ENCODE measurements around the gene TBX5.

The TBX5 gene

GRCh38 chr12:114316076-114316475 is 89.9 kb downstream of the TBX5 start:
- DNase-seq: no peak

DNA sequence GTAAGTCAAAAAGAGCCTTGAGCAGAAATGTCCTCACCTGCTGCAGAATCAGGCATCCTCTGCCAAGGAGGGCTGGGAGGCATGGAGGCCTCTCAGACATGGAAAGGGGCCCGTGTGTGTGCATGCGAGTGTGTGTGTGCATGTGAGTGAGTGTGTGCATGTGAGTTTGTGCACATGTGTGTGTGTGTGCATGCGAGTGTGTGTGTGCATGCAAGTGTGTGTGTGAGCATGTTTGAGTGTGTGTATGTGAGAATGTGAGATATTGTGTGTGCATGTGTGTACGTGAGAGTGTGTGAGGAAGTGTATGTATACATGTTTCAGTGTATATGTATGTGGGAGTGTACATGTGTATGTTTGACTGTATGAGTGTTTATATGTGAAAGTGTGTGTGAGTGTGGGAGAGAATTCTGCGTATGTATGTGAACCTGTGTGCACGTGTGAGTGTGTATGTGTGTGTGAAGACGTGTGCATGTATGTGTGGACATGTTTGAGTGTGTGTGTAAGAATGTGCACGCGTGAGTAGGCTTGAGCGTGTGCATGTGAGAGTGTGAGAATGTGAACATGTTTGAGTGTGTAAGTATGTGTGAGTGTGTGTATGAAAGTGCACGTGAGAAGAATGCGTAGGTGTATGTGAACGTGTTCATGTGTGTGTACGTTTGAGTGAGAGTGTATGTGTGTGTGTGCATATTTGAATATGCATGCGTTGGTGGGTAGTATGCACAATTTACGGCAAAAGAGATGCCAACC is 90.8 kb downstream of the TBX5 start:
- no peak for DNase-seq

- DNase-seq: no peak
Measured at GRCh38 chr12:114314403-114314802, 91.5 kb downstream of the TBX5 start.

DNA sequence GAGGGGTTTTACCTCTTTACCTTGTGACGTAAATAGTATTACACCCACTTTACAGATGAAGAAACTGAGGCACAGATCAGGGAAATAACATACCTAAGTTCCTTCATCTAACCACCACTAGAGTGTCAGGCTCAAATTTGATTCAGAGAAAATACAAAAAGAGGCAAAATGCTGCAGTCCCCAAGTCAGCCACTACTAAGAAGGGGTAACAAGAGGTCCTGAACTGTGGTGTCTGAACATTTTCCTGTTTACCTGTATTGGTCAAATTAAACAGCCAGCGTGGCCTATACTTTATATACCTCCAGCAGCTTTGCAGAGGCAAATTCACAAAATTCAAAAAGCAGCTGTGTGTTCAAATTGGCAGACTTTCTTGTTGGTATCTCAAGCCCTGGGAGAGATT is 92.0 kb downstream of the TBX5 start:
- no peak for DNase-seq

DNA sequence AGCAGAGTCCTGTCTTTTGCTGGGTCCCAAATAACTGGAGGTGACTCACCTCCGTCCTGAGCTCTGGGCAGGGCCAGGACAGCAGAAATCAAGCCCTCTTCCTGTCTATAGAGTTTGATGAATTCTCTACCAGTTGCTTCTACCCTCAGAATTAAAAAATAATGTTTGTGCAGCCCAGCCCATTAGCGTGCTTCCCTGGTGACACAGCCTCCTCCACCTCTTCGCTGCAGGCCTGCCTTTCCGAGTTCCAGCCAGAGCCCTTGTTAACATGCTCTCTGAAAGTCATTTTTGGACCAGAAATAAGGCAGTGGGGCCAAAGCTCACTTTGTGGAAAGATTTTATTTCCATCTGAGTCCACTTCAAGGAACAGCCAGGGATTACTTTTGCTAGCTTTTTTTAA is 94.0 kb downstream of the TBX5 start:
- DNase-seq: no peak

- no peak for DNase-seq
Measured at GRCh38 chr12:114306646-114307045, 99.3 kb downstream of the TBX5 start.

GRCh38 chr12:114305446-114305845 is 100.5 kb downstream of the TBX5 start:
- DNase-seq: no peak
